ENCODE data around the gene IFT57. TPM values are rescaled to one million over a fixed set of nuclear protein-coding genes. Genes with fewer than 3 reads are reported as not detected.

IFT57 gene
- total RNA-seq, 1 donor from 2014 or later = 27.8 TPM

DNA sequence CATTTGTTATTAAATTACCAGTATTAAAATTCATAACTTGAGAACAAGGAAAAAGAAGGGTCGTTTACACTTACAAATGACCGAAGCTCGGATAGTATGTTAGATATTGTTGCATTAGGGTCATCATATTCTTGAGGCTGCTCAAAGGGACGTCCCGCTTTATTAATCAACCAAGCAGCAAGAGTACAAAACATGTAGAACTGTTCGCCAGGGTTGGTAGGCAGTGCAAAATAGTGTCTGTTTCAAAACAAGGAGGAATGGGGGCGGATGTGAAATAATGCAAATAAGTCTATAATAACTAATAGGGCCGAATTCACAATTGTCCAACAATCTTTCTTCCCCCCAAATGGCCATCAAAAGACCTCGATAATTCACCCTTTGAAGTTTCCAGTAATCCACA, 2.9 kb downstream of the IFT57 start:
- DNase-seq (ENCODE audit: extremely low read depth, low read depth, low spot score) = no peak

DNA sequence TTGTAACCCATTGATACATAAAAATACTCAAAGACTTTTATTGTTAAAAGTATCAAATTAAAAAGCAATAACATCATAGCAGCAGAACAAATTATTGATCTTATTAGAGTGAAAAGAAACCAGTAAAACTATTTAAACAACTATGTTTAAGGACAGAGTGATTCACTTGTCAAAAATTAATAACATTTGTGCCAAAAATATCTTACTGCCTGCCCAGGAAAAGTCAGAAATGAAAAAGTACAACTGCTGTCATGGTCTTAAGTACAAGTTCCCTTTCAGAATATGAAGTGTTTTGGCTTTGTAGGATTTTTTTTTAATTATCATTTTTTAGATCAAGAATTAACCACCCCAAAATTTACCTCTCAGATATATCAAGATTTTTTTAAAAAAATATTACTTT, 3.4 kb downstream of the IFT57 start:
- no peak for DNase-seq (ENCODE audit: extremely low read depth, low read depth, low spot score)

DNA sequence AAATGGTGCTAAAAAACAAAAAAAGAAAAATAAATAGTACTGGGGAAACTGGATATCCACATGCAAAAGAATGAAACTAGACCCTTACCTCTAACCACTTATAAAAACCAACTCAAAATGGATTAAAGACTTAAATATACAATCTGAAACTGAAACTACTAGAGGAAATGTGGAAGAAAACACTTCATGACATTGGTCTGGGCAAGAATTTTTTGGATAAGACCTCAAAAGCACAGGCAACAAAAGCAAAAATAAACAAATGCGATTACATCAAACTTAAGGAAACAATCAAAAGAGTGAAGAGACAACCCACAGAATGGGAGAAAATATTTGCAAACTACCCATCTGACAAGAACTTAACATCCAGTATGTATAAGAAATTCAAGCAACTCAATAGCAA, 6.4 kb downstream of the IFT57 start:
- no peak for DNase-seq (ENCODE audit: extremely low read depth, low read depth, low spot score)

DNA sequence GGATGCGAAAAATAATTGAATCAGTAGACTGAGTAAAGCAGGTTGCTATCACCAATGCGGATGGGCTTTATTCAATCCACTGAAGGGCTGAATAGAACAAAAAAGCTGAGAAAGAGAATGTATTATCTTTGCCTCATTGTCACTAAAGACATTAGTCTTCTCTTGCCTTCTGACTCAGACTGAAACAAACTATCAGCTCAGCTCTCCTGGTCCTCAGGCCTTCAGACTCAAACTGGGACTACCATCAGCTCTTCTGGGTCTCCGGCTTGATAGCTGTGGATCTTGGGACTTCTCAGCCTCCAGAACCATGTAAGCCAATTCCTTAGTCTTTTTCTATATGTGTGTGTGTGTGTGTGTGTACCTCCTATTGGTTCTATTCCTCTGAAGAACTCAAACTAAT, 12.6 kb downstream of the IFT57 start:
- DNase-seq (ENCODE audit: extremely low read depth, low read depth, low spot score) = no peak

DNA sequence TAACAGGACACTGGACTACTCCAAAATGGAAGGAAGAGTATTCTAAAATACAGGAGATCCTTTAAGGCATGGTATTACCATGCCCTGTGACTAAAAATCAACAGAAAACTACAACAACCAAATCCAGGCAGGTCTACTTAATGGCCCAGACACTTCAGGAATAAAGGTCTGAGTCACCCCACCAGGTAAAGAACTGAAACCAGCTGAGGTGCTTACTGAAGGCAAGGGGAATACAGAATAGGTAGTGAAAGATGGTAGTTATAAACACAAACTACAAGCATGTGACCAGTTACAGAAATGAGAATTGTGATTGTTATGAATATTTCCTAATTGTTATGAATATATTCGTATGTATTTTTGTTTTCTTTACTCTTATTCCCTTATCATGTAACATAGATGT, 13.4 kb downstream of the IFT57 start:
- no peak for DNase-seq (ENCODE audit: extremely low read depth, low read depth, low spot score)

DNA sequence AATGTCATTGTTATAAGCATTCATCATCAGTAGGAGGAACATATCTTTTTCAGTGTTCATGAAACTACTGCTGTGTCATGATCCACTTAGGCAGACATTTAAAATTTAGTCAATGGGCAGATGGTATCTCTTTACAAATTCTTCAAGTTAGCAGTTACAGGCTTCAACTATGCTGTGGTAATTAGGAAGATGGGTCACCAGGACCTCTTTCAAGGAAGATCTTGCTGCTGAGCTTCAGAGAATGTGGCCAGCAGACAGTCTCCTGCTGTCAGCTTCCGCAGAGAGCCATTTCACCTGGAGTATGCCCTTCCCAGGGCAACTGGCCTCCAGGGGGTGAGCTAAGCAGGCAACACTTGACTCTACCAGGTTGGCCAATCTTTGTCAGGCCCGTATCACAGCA, 19.4 kb downstream of the IFT57 start:
- DNase-seq (ENCODE audit: extremely low read depth, low read depth, low spot score) = no peak

DNA sequence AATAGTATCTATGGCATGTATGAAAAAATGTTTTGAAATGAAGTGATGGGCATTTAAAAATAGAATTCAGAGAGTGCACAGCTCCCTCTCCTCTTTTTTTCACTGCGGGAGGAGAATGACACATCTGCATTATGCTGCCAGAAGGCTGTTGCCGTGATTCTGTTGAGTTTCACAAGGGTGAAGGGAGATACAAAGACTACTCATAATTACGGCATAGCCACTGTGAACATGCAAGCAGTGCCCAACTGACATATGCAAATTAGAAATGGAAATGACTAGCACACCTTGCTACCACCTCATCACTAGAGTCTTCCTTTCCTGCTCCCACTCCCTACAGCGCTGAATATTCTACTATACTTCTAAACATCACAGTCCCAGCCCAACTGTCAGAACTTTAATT, 20.1 kb downstream of the IFT57 start:
- no peak for DNase-seq (ENCODE audit: extremely low read depth, low read depth, low spot score)

DNA sequence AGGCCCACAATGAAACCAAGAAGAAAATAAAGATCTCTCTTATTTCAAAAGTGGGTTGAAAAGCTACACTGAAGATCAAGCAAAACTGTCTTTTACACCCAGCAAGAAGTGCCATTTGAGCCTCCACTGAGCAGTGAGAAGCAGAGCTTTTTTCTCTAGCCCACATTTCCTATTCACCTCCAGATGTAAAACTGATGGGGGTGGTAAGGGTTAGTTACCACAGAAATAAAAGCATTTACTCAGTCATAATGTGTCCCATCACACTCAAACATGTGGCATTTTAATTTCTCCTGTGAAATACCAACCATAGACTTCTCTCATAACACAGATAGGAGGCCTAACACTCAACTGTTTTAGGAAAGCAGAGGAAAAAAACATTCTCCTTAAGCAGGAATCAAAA, 21.0 kb downstream of the IFT57 start:
- no peak for DNase-seq (ENCODE audit: extremely low read depth, low read depth, low spot score)

DNA sequence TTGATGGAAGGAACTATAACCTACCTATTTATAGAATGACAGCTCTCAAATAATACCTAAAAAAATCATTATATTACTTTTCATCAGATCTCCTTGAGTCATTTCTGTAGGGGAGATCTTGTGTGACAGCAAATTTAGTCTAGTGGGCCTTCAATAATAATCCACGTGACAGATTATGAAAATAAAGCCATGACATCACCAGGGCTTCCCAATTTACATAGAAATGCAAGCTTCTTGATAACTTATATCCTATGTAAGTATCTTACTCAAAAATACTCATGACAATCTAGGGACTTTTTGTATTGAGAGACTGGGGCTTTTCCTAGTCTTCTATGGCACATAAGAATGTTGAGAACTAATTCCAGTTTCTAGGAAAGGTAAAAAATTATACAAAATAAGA, 21.6 kb downstream of the IFT57 start:
- DNase-seq (ENCODE audit: extremely low read depth, low read depth, low spot score) = no peak

DNA sequence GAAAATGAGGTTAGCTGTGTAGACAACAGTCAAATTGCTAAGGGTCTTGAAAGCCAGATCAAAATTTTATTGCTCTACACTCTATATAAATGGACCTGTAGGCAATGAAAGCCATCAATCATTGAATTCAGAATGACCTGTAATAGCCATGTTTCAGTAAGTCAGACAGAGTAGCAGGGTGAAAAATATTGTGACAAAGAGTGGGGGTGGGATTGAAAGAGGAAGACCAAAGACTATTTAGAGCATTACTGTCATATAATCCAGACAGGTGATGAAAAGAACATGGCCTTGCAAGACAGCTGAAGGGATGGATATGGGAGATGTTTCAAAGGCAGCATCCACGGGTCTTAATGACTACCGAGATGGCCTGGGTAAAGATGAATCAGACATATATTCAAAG, 22.2 kb downstream of the IFT57 start:
- no peak for DNase-seq (ENCODE audit: extremely low read depth, low read depth, low spot score)

DNA sequence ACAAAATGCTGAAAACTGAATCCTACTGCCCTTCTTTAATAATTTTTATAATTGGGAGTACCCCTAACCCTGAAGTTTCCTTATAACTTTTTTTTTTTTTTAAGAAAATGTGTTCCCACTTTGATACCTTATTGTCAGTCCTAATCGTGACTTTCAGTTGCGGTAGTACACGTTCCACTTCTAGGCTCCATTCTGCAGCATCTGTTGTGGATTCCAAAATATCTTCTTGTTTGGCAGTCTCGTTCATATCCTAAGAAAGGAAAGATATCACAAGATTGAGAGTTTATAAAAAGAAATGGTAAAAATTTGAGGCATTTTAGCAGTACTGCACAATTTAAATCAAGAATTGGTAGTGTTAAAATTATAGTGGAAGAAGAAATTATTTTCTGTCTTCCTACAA, 30.8 kb downstream of the IFT57 start:
- no peak for DNase-seq (ENCODE audit: extremely low read depth, low read depth, low spot score)

DNA sequence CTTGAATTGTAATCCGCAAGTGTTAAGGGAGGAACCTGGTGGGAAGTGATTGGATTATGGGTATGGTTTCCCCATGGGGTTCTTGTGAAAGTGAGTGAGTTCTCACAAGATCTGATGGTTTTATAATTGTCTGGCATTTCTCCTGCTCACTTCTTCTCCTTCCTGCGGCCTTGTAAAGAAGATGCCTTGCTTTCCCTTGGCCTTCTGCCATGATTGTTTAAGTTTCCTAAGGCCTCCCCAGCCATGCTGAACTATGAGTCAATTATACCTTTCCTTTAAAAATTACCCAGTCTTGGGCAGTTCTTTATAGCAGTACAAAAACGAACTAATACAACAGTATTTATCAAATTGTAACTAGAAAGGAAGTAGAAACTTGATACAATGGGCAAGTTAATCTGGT, 31.9 kb downstream of the IFT57 start:
- peak; percentile 12 for DNase-seq (ENCODE audit: extremely low read depth, low read depth, low spot score)

DNA sequence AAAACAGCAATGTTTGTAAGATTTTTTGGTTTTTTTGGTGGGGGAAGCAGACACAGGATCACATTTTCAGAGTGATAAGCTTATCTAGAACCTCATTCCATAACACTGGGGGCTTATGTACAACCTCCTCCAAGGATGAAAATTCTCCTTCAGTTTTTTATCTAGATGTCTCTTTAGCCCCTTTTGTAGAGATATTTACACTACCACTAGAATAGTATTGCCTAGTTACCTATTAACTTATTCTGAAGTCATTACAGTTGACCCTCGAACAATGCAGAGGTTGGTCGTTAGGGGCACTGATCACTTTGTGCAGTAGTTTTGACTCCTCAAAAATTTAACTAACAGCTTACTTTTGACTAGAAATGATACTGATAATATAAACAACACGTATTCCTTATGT, 32.8 kb downstream of the IFT57 start:
- DNase-seq (ENCODE audit: extremely low read depth, low read depth, low spot score) = no peak

DNA sequence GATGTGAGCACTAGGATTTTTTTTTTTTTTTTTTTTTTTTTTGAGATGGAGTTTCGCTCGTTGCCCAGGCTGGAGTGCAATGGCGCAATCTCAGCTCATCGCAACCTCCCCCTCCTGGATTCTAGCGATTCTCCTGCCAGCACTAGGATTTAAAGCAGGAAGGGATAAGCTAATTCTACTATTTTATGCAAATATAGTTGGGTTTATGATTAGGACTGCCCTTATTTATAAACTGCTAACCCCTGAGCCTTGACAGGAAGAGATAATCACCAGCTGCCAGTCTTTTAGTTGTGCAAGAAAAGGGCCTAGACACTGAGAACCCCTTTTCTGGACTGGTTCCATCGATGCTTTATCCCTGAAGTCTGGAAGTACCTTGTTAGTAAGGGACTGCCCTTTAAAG, 36.7 kb downstream of the IFT57 start:
- no peak for DNase-seq (ENCODE audit: extremely low read depth, low read depth, low spot score)

DNA sequence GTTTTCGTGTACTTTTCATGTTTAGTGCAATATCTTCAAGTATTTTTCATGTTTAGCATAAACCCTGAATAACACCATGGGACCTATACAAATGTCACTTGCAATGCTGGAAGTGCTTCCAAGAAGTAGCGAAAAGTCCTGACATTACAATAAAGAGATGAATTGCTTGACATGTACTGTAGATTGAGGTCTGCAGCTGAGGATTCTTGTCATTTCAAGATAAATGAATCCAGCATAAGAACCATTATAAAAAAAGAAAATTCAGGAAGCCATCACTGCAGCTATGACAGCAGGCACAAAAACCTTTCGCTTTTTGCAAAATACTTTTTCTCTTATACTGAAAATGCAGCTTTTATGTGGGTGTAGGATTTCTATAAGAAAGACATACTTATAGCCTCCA, 37.4 kb downstream of the IFT57 start:
- DNase-seq (ENCODE audit: extremely low read depth, low read depth, low spot score) = no peak

DNA sequence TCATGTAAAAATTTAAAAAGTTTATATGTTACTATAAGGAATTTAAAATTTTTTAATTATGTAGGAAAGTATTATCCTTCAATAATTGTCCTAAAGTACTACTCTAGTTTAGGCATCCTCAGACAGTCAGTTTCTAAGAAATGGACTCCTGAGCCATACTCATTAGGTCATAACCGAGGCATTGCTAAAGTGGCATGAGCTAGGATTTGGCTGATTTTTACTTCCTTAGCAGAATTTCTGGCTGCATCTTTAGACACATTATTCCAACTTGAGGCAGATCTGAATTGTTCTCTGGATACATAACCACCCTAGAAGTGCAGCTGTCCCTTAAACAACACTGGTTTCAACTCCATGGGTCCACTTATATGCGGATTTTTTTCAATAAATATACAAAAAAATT, 38.3 kb downstream of the IFT57 start:
- no peak for DNase-seq (ENCODE audit: extremely low read depth, low read depth, low spot score)

DNA sequence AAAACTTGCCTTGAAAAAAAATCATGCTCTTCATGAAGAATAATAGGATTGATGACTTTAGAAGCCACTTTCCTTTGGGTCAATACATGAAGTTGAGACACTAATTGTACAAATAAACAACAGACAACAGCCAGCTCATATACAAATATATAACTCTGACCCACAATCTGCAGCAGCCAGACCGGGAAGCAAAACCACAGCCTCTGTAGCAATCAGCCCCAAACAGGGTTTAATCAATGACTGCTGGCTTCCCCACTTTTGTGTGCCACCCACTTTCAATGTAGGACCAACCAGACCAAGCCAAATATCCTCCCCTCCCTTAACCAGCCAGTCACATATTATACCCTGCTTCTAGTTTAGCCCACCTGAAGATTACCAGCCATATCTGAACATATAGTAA, 39.0 kb downstream of the IFT57 start:
- no peak for DNase-seq (ENCODE audit: extremely low read depth, low read depth, low spot score)

DNA sequence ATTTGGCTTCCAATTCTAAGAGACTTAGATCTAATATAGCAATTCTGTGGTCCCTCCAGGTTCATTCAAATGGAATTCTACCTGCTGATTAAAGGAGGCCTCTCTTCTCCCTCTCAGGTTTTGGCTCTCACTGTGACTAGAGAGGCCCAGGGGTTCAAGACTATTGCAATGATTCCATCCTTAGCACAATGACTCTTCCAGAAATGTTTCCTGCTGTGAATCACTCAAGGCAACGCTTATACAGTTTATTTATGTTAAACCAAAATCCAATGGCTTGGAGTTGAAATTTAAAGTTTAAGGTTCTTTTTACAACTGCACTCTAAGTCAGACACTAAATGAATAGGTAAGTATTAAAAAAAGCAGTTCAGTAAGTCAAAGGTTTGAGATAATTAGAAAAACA, 39.9 kb downstream of the IFT57 start:
- DNase-seq (ENCODE audit: extremely low read depth, low read depth, low spot score) = no peak

DNA sequence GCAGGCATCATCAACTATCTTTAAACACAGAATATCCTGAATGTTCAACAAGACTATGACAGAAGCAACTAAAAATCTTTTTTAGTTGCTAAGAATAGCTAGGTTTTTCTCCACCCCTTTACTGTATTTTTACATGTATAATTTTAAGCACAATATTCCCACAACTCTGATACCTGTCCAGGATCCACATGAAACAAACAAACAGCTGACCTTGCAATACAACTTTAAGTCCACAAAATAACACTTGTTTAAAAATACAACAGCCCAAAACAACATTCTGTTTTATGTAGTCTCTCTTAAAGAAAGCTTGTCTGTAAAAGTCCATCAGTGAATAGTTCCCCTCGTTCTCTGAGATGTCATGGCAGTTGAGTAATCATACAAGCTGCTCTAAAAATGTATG, 41.1 kb downstream of the IFT57 start:
- DNase-seq (ENCODE audit: extremely low read depth, low read depth, low spot score) = no peak

DNA sequence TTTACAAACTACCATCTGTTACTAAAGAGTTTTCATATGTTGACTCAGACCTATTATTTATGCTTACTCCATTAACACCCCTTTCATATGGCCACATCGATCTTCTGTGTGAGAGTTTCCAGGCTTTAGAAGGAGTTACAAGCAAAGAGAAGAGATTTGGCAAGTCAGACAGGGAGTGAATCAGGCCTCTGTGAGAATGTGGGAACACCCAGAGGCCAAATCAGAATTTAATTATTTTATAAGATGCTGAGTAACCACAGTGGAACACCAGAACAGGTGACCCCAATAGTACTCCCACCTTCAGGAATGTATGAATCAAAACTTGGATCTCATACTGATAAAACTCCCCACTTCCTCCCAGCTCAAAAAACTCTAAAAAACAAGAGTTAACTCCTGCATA, 42.0 kb downstream of the IFT57 start:
- DNase-seq (ENCODE audit: extremely low read depth, low read depth, low spot score) = no peak

DNA sequence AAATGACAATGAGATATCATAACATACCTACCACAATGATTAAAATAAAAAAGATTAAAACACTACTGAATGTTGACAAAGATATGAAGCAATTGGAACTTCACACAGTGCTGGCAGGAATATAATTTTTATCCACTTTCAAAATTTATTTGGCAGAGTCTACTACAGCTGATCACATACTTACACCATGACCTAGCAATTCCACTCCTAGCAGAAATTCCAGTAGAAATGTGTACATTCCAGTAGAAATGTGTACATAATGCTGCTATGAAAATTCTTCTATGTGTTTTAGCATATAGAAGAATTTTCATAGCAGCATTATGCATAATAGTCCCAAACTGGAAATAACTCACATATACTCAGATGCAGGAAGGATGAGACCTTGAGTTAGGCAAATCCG, 43.5 kb downstream of the IFT57 start:
- DNase-seq (ENCODE audit: extremely low read depth, low read depth, low spot score) = no peak

DNA sequence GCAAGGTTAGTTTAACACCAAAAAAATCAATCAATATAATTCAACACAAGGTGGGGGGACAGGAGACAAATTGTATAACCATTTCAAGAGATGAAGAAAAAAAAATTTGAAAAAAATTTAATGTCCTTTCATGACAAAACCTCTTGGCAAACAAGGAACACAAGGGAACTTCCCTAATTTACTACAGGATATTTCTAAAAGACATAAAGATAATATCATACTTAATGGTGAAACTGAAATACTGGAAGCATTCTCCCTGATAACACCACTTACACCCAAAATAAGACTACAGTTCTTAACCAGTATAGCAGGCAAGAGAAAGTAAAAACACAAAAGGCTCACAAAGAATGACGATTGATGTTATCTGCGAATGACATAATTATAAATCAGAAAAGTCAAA, 44.7 kb downstream of the IFT57 start:
- no peak for DNase-seq (ENCODE audit: extremely low read depth, low read depth, low spot score)

DNA sequence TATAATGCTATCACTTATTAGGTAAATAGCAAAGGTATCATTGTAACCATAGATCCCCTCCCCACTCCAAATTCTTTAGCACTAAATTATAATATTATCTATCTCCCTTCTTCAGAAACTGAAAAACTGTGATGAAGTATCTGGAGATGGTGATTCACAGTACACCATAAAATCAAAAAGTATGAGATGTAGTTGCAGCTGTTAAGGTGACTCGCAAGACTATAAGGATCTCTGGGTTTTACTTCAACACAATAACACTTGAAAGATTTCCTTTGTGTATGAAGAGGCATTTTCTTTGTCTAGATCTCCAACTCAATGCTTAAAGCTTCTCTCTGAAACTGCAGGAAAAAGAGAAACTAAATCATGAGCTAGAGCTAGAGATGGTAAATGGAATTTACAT, 46.9 kb downstream of the IFT57 start:
- no peak for DNase-seq (ENCODE audit: extremely low read depth, low read depth, low spot score)

DNA sequence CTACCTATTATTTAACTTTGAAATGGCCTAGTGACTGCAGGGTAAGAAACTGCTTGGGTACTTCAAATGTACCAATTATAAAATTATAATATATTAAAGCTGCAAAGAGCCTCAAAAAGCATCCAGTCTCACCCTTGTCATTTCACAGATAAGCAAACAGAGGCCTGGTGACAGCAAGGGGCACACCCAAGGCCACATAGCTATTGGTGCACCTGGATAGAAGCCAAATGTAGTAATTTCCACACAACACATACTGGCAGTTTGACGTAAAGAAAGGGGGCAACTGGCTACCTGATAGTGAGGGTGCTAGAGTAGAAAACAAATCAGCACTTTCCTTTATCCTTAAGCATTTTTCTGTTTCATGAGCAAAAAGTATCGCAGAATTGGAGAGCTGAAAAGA, 51.1 kb downstream of the IFT57 start:
- no peak for DNase-seq (ENCODE audit: extremely low read depth, low read depth, low spot score)
